CD4-positive, alpha-beta T cell treated with Interleukin-1 beta for 1 hour (primary cell): Measurements from ENCODE around the gene SLC4A2.

ENCODE experiments used
- DNase-seq, 2 donors: peaks; one replicate each; pipeline ENCODE4 v3.0.0-alpha.2; 2020 to 2022

Gene SLC4A2

GRCh38 chr7:151081170-151082101, 22.0 kb downstream of the SLC4A2 start:
- DNase-seq: no peak

DNA sequence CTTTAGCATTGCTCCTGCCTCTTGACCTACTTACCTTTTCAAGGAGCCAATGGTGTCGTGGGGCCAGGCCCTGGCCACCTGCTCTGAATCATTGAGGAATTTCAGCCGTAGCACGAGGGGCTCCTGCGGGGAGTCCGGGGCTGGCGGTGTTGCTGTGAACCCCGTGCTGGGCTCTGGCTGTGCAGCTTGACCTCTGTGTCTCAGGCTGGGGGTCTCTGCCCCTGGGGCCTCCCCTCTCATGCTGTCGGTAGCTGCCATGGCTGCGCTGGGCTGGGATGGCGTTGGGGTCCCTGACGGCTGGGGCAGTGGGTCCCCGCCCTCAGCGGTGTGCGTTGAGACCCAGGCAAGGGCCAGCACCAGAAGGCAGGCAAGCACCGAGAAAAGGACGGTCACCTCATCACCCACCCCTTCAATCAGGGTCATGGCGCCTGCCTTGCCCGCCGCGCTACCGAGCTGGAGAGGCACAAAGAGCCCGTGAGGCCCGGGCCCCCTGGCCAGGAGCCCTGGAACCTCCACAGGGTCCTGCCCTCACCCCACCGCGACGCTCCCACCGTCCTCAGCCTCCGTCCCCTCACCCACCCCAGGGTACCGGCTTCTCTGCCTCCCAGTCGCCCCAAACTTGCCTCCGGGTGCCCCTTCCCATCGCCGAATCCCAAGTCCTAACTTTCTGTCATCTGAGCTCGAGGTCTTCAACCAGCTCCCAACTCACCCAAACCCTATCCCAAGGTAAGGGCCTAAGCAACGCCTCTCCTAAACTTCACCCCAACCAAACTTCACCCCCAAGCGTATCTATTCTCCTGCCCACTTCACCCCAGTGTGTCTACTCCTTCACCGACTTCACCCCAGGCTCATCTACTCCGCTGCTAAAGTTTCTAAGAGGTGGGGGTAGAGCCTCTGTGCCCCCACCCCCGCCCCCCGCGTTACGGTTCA, 23.0 kb downstream of the SLC4A2 start:
- DNase-seq: no peak

GRCh38 chr7:151083071-151083823, 23.9 kb downstream of the SLC4A2 start, which contains the start of gene TMUB1:
TSS of gene TMUB1 (minus strand) at chr7:151083493. CDS start at chr7:151082563, 930 bp downstream.
- DNase-seq: peak; percentile 90

- no peak for DNase-seq
Observed at GRCh38 chr7:151083824-151084160, 24.4 kb downstream of the SLC4A2 start.

GRCh38 chr7:151085329-151085690, 25.9 kb downstream of the SLC4A2 start:
- no peak for DNase-seq

DNA sequence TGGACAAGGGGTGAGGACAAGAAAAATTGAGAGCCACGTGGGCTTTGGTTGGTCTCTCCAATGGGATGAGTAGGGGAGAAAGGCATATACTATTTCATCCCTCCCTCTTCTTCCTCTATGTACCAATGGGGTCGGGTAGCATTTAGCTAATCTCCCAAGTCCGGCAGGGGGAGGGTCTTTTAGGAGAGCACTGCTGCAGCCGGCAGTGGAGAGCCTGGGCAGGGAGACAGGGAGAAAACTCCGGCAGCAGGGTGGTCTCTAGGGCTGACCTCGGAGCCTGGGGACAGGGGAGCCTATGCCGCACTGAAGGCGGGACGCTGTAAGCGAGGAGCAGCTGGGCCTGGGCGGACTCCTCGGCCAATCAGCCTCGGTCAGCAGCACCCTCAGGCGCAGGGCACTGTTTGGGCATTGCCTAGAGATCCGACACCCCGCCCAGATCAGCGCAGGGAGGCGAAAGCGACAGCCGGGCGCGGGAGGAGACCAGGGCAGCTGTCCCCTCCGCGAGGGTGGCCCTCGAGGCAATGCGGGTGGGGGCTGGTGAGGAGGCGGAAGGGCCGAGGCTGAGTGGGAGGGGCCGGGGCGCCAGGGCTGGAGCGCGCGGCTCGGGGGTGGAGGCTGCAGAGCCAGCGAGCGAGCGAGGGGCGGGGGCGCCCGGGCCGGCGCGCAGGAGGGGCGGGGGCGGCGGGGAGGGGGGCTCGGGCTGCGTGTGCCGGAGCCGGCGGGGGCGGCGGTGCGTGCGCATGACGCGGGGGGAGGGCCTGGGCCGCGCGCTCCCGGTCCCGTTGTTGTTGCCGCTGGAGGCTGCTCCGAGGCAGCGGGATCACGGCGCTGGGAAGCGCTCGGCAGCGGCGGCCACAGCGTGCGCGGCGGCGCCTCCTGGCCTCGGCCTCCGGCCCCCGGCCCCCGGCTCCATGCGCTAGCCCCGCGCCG, 26.6 kb downstream of the SLC4A2 start, which contains the start of gene AGAP3:
Gene AGAP3, plus strand, starts transcription at position 785 of the 930 bp plus-strand sequence. CDS start 267 bp downstream, outside the sequence.
- DNase-seq: peak; percentile 60 to 70

DNA sequence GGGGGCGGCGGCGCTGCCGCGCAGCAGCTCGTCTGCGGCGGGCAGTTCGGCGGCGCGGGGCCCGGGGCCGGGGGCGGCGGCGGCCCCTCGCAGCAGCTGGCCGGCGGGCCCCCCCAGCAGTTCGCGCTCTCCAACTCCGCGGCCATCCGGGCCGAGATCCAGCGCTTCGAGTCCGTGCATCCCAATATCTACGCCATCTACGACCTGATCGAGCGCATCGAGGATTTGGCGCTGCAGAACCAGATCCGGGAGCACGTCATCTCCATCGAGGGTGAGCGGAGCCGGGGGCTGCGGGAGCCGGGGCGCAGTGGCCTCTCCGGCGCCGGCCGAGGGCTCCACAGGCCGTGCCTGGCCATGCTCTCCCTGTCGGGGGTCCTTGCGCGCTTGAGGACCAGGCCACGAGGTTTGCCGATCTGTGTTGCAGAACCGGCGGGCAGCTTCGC, 27.4 kb downstream of the SLC4A2 start:
- DNase-seq: no peak

DNA sequence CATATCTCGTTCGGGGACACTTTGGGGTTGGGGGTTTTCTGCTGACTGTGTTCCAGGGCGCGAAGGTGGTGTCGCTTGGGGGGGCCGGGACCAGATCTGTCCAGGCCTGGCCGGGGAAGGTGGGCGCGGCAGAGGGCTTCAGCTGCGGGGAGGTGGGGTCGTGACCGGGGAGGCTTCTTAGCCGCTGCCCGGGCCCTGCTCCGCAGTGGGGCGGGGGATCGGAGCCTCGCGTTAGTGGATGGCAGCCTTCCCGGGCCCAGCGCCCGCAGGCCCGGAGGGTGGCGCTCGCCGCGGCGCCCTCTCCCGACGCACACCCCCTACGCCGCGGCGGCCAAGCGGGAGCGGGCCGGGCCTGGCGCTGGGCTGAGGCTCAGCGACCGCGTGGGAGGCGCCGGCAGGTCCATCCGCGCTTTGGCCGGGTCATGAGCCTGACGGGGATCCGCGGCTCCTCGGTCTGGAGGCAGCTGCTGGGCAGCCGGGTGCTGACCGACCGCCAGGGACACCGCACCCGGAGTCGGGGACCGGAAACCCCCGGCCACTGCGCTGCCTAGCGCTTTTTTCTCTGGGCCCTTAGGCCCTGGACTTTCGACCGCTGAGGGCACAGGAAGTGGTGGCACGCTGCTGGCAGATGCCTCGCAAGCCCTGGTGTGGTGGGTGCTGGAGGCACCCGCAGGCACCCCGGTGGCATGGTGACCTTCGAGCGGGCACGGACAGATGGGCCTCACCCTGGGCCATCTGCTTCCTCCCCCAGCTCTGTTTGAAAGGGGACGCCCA, 28.0 kb downstream of the SLC4A2 start:
- DNase-seq: peak; percentile 25 to 51

- no peak for DNase-seq
Observed at GRCh38 chr7:151088019-151088855, 28.8 kb downstream of the SLC4A2 start.

GRCh38 chr7:151088856-151089699, 29.7 kb downstream of the SLC4A2 start:
- DNase-seq: peak; percentile 31 to 83

DNA sequence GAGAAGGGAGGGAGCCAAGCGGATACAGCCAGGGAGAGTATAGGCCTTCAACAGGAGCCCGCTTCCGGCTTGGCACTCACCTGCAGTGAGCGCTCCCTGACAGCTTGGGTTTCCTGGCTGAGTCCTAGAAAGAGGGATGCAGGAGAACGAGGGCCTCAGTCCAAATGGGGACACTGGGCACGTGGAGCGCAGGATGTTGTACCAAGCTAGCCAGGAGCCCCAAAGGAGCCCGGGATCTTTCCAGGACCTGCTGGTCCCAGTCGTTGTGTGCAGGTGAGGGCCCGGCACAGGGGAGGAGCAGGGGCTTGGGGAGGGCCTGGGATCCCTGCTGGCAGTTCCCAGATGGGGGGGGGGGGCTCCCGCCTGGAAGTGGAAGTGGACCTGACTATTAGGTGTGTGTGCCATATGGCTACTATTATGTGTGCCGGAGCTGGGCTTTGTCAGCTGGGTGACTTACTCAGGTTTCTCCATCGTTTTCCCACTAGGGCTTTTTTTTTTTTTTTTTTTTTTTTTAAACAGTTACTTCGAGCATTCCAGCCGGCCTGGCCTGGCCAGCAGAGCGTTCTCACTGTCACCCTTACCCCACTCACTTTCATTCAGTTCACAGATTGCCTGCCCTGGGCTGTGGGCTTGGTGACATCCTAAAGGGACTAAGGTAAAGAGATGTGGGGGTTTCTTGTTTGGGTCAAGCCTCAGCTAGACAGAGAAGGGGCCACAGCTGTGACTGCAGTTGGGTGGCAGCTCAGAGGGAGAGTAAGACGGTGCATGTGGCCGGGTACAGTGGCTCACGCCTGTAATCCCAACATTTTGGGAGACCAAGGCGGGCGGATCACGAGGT, 30.7 kb downstream of the SLC4A2 start:
- no peak for DNase-seq

- no peak for DNase-seq
Observed at GRCh38 chr7:151091003-151091402, 31.6 kb downstream of the SLC4A2 start.

GRCh38 chr7:151091431-151091830, 32.0 kb downstream of the SLC4A2 start:
- peak in 1 of 2 donors; percentile 31 for DNase-seq

GRCh38 chr7:151091988-151092387, 32.6 kb downstream of the SLC4A2 start:
- no peak for DNase-seq

GRCh38 chr7:151093748-151094147, 34.4 kb downstream of the SLC4A2 start:
- DNase-seq: no peak

GRCh38 chr7:151094675-151095074, 35.3 kb downstream of the SLC4A2 start:
- DNase-seq: no peak

DNA sequence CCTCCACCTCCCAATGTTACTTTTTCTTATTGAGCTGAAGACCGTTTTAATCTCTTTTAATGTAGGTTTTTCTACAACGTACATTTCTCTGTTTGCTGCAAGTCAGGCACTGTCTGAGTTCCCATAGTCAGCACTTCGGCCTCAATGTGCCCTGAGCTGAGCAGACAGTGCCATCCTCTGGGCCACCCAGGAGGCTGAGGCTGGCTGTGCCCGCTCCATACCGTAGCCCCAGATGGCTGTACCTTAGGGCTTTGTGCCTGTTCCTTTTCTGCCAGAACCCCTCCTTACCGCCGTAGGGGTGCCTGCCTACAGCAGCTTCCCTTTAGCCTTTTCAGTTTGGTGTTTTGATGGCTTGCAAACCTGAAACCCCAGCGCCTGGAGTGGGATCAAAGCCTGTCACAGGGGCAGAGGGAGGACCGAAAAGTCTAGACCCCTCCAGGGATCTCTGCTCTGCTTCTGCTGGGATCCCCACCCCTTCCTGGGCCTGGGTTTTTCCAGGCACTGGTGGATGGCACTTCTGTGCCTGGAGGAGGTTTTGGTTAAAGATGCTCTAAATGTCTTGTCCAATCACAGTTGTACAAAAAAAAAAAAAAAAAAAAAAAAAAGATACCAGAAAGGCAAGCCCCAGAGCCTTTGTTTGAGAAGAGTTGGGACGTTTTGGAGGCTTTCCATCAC, 35.9 kb downstream of the SLC4A2 start:
- DNase-seq: no peak
